Measurements from ENCODE around the gene SMARCC1.

DNA sequence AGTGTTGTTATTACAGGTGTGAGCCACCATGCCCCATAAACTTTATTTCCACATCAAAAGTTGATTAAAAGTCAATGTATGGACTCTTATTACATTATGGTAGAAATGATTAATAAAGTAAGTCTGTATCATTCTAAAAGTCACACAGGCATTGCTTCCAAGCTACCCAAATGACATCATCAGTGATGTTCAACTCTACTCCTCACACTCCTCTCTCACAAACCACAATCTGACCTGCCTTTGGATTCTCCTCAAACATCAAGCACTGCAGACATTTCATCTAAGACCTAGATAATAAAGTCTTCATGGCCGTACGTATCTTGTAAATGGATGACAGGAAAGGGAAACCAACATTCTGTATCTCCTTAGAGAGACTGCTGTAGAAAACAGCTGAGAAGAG is 68.0 kb downstream of the SMARCC1 start:
- TF ChIP-seq RAD21 (IDR thresholded peaks at IDR 0.05; ENCODE audit: low read length) (no peak), RCOR1 (IDR thresholded peaks at IDR 0.05; ENCODE audit: insufficient replicate concordance, low read length) (no peak), POLR2A (IDR thresholded peaks at IDR 0.05; ENCODE audit: low read depth, low read length) (no peak), MAZ (IDR thresholded peaks at IDR 0.05; ENCODE audit: borderline replicate concordance, low read depth, low read length) (no peak), MXI1 (IDR thresholded peaks at IDR 0.05; ENCODE audit: borderline replicate concordance, low read depth, low read length) (no peak), CEBPB (IDR thresholded peaks at IDR 0.05; ENCODE audit: low read depth, low read length) (no peak)
- TF ChIP-seq, protein P1, sequence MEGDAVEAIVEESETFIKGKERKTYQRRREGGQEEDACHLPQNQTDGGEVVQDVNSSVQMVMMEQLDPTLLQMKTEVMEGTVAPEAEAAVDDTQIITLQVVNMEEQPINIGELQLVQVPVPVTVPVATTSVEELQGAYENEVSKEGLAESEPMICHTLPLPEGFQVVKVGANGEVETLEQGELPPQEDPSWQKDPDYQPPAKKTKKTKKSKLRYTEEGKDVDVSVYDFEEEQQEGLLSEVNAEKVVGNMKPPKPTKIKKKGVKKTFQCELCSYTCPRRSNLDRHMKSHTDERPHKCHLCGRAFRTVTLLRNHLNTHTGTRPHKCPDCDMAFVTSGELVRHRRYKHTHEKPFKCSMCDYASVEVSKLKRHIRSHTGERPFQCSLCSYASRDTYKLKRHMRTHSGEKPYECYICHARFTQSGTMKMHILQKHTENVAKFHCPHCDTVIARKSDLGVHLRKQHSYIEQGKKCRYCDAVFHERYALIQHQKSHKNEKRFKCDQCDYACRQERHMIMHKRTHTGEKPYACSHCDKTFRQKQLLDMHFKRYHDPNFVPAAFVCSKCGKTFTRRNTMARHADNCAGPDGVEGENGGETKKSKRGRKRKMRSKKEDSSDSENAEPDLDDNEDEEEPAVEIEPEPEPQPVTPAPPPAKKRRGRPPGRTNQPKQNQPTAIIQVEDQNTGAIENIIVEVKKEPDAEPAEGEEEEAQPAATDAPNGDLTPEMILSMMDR (conservative IDR thresholded peaks at IDR 0.05; ENCODE audit: low read depth, low read length), result no peak
- TF ChIP-seq, protein P2, sequence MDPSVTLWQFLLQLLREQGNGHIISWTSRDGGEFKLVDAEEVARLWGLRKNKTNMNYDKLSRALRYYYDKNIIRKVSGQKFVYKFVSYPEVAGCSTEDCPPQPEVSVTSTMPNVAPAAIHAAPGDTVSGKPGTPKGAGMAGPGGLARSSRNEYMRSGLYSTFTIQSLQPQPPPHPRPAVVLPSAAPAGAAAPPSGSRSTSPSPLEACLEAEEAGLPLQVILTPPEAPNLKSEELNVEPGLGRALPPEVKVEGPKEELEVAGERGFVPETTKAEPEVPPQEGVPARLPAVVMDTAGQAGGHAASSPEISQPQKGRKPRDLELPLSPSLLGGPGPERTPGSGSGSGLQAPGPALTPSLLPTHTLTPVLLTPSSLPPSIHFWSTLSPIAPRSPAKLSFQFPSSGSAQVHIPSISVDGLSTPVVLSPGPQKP (IDR thresholded peaks at IDR 0.05; ENCODE audit: borderline replicate concordance, low read depth, low read length), result no peak
- TF ChIP-seq, protein P3, sequence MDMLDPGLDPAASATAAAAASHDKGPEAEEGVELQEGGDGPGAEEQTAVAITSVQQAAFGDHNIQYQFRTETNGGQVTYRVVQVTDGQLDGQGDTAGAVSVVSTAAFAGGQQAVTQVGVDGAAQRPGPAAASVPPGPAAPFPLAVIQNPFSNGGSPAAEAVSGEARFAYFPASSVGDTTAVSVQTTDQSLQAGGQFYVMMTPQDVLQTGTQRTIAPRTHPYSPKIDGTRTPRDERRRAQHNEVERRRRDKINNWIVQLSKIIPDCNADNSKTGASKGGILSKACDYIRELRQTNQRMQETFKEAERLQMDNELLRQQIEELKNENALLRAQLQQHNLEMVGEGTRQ (IDR thresholded peaks at IDR 0.05; ENCODE audit: low read depth, low read length), result no peak
